ENCODE results near the gene DISP3. TPM values are rescaled to one million over a fixed set of nuclear protein-coding genes. Genes with fewer than 3 reads are reported as not detected.

The DISP3 gene, protein sequence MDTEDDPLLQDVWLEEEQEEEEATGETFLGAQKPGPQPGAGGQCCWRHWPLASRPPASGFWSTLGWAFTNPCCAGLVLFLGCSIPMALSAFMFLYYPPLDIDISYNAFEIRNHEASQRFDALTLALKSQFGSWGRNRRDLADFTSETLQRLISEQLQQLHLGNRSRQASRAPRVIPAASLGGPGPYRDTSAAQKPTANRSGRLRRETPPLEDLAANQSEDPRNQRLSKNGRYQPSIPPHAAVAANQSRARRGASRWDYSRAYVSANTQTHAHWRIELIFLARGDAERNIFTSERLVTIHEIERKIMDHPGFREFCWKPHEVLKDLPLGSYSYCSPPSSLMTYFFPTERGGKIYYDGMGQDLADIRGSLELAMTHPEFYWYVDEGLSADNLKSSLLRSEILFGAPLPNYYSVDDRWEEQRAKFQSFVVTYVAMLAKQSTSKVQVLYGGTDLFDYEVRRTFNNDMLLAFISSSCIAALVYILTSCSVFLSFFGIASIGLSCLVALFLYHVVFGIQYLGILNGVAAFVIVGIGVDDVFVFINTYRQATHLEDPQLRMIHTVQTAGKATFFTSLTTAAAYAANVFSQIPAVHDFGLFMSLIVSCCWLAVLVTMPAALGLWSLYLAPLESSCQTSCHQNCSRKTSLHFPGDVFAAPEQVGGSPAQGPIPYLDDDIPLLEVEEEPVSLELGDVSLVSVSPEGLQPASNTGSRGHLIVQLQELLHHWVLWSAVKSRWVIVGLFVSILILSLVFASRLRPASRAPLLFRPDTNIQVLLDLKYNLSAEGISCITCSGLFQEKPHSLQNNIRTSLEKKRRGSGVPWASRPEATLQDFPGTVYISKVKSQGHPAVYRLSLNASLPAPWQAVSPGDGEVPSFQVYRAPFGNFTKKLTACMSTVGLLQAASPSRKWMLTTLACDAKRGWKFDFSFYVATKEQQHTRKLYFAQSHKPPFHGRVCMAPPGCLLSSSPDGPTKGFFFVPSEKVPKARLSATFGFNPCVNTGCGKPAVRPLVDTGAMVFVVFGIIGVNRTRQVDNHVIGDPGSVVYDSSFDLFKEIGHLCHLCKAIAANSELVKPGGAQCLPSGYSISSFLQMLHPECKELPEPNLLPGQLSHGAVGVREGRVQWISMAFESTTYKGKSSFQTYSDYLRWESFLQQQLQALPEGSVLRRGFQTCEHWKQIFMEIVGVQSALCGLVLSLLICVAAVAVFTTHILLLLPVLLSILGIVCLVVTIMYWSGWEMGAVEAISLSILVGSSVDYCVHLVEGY (N-terminal part only)
- total RNA-seq: not detected in 2 replicates

DNA sequence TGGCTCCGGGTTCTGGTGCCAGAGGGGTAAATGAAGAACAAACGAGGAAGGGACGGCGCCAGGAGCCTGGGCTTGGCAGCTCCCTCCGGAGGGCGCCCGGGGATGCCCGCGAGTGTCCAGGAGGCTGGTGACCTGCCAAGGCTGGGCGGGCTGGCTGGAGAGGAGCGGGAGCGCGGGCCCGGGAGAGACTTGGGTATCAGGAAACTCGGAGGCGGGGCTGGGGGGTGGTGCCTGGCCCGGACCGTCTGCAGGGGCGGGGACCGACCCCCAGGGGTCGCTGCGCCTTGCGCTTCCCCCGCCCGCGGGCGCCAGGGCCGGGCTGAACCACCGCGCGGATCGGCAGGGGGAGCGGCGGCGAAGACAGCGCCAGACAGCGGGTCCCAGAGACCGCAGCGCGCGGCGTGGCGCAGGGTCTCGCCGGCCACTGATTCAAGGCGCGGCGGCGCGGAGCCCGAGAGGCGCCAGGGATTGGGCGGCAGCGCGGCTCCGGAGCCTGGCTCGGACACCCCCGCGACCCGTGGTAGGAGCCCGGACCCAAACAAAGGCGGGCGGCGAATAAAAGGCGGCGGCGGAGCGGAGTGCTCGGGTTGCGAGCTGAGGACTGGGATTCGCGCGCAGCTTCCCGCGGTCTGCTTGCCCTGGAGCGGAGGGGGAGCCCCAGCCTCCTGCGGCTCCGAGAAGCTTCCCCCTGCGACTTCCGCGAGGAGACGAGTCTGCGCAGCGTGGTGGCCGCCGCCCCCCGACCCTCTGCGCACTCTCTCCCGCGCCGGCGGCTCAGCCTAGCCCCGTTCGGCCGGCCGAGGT, at the start of gene DISP3:
DISP3 (plus strand) TSS at position 585 of the 804 bp plus-strand sequence. CDS start 21,838 bp downstream, outside the sequence.

Other genes with a start within 250 kb of the DISP3 start
- gene MTOR, start 216.6 kb upstream of the DISP3 start, total RNA-seq: 27.0 and 30.9 TPM in 2 replicates
- 2.4 and 4.6 TPM in 2 replicates for gene UBIAD1, start 206.0 kb upstream of the DISP3 start, total RNA-seq
- 5.2 and 7.3 TPM in 2 replicates for gene FBXO2, start 175.3 kb downstream of the DISP3 start, total RNA-seq
- gene FBXO44, start 175.7 kb downstream of the DISP3 start, total RNA-seq: 12.1 and 17.2 TPM in 2 replicates
- 5.5 and 7.0 TPM in 2 replicates for gene FBXO6, start 185.0 kb downstream of the DISP3 start, total RNA-seq
- gene MAD2L2, start 202.0 kb downstream of the DISP3 start, total RNA-seq: 29.0 and 33.6 TPM in 2 replicates
- 0.16 and 0.26 TPM in 2 replicates for gene DRAXIN, start 212.6 kb downstream of the DISP3 start, total RNA-seq